ENCODE measurements around the gene LRRC59. TPM values are rescaled to one million over a fixed set of nuclear protein-coding genes. Genes with fewer than 3 reads are reported as not detected.

The LRRC59 gene
- total and polyA plus RNA-seq, 2 of the 8 experiments (the other 6 are each of a cell fraction or from before 2014, with no cell fraction given), result 48.3 to 117 TPM

DNA sequence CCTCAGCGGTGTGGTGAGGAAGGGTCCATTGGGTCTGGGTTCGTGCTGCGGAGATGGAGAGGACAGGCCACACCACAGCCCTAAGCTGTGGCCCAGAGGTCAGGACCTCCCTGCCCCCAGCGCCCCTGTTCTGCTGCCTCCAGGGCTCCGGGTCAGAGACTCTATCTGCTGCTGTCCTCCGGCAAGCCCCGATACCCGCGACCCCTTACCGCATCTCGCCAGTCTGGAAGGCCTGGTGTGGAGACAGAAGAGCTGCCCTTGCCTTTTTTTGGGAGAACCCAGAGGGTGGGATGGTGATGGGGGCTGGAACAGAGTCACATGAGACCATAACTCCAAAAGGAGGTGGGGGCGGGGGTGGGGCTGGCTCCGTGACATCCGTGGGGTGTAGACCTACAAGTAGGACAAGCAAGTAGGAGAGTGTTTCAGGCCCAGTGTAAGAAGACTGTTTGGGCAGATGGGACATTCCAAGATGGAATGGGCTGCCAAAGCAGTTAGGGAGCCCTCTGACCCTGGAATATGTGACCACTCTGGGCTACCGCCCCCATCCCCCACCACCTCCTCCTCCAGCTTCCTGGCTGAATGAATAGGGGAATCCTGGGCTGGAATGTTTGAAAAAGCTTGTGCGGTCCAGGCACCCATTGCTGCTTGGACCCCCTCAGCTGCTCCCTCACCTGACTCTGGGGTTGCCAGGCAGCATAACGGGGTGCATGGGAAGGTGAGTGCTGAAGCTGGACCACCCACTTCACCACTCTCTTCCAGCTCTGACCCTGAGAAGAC, 50.0 kb downstream of the LRRC59 start:
- POLR2A ChIA-PET (ENCODE audit: partially characterized antibody), result interaction anchor here (0.6 to 12.4 kb wide), 10 partner anchors 15 to 201 kb away, joined by 3 to 135 read pairs (median 3); partner anchors contain the start of gene LRRC59

More for the DNA sequence above, 50.0 kb downstream of the LRRC59 start:
- no peak overlapping the region for H2AFZ ChIP-seq (ENCODE audit: low read length)
- H3K36me3 ChIP-seq (ENCODE audit: control insufficient read depth in 2 of 4, insufficient read depth in 4 of 4, low read length in 3 of 4), result 0 out of 8 replicates have a peak, but pooled peaks cover 0 to 4% (median 0%) of the 10 kb centered on the region in 4 experiments
- H3K18ac ChIP-seq (ENCODE audit: extremely low read depth, low read length), result peak overlapping the region; percentile 51
- FAIRE-seq (no peak), DNase-seq (ENCODE audit: low read depth in 1 of 2, low spot score in 2 of 2) (peak in 1 of 2 experiments; percentile 57)
- H3K79me1 ChIP-seq (ENCODE audit: low read depth, low read length), result peaks cover 20% of the 10 kb centered on the region
- no peak overlapping the region for H3K14ac ChIP-seq (ENCODE audit: insufficient read length)
- H3K56ac ChIP-seq (replicated peaks; ENCODE audit: insufficient read length, low read depth, low read length), result no peak overlapping the region
- peaks cover 0 to 25% of the 10 kb centered on the region in 2 experiments; a peak in 2 of 4 replicates for H3K79me2 ChIP-seq (ENCODE audit: control insufficient read depth in 1 of 2, insufficient read depth in 2 of 2, low read length in 2 of 2)
- peak overlapping the region; percentile 65; the same call in 1 of the 2 replicates for H2AK5ac ChIP-seq (ENCODE audit: low read depth, low read length)
- no peak overlapping the region for H4K5ac ChIP-seq (ENCODE audit: insufficient read length, low read depth, low read length)
- peaks cover 17% of the 10 kb centered on the region for H3K23me2 ChIP-seq (ENCODE audit: low read depth, low read length)
- peak; percentile 49; the same call in 1 of the 2 replicates for TF ChIP-seq SP1 (IDR thresholded peaks at IDR 0.05; ENCODE audit: low read depth, low read length)
- TF ChIP-seq RFX5 (IDR thresholded peaks at IDR 0.05; ENCODE audit: borderline replicate concordance, low read depth, low read length), result no peak
- peak; percentile 74 for TF ChIP-seq TEAD4 (IDR thresholded peaks at IDR 0.05; ENCODE audit: low read depth, low read length)
- TF ChIP-seq POLR2AphosphoS5 (IDR thresholded peaks at IDR 0.05; ENCODE audit: low read depth, low read length), result peak; percentile 31; the same call in 1 of the 2 replicates
- TF ChIP-seq POLR2A (IDR thresholded peaks at IDR 0.05; ENCODE audit: control extremely low read depth in 1 of 2, low read depth in 2 of 2, low read length in 2 of 2), result 0 out of 3 replicates have a peak, but pooled peaks of 1 of the 2 experiments have one; percentile 35
- H3K9ac ChIP-seq (replicated peaks in 1 of 4; ENCODE audit: extremely low read depth in 1 of 4, low read depth in 3 of 4, low read length in 3 of 4), result peak overlapping the region in 3 of 4 experiments; percentile 66 to 83 (median 72); a peak in 6 of 7 replicates
- CTCF ChIA-PET (ENCODE audit: partially characterized antibody), result interaction anchor here (1.1 to 4.0 kb wide), 6 partner anchors 13 to 147 kb away, joined by 3 to 58 read pairs (median 4); partner anchors contain the start of gene LRRC59
- 16% methylated on average over 13 of the region's 17 CpGs; no CpG with 5 or more reads in 1 of the 2 experiments for WGBS, 2 experiments (ENCODE audit: extremely low coverage in 1 of 2, insufficient coverage in 1 of 2, insufficient read length in 1 of 2, insufficient replicate concordance in 2 of 2, low coverage in 1 of 2, low lambda C conversion rate in 2 of 2, missing lambda C conversion rate in 1 of 2)
- H3K4me1 ChIP-seq (replicated peaks in 1 of 4; ENCODE audit: control insufficient read depth in 3 of 4, insufficient read depth in 4 of 4, low read length in 3 of 4), result peaks cover 4 to 17% (median 11%) of the 10 kb centered on the region in 4 experiments
- no peak overlapping the region; the same call in 1 of the 2 replicates for H4K8ac ChIP-seq (ENCODE audit: extremely low read depth, insufficient read depth, low read length)
- no peaks in the 10 kb centered on the region for H3K9me3 ChIP-seq (ENCODE audit: insufficient read depth in 2 of 2, low read depth in 1 of 2, low read length in 1 of 2)
- no peak overlapping the region for H2BK12ac ChIP-seq (ENCODE audit: low read depth, low read length)
- peaks cover 0 to 9% (median 5%) of the 10 kb centered on the region in 4 experiments; a peak in 4 of 7 replicates for H3K27me3 ChIP-seq (replicated peaks in 1 of 4; ENCODE audit: control insufficient read depth in 3 of 4, extremely low read depth in 1 of 4, insufficient read depth in 3 of 4, low read length in 3 of 4)
- peak overlapping the region; percentile 81 to 93 (median 88) for H3K4me3 ChIP-seq (ENCODE audit: extremely low read depth in 1 of 4, insufficient read depth in 2 of 4, low read depth in 3 of 4, low read length in 4 of 4)
- peak overlapping the region; percentile 72; the same call in 1 of the 2 replicates for H2BK5ac ChIP-seq (ENCODE audit: low read depth, low read length)
- no peak overlapping the region for H2BK120ac ChIP-seq (replicated peaks; ENCODE audit: low read depth, low read length)
- peaks cover 2 to 21% of the 10 kb centered on the region in 2 experiments for H4K20me1 ChIP-seq (replicated peaks in 1 of 2; ENCODE audit: control insufficient read depth in 1 of 2, insufficient read depth in 2 of 2, low read length in 2 of 2)
- peak overlapping the region; percentile 91 to 95 for H3K4me2 ChIP-seq (ENCODE audit: insufficient read depth in 1 of 2, low read depth in 2 of 2, low read length in 2 of 2)
- peak overlapping the region; percentile 34 for H4K91ac ChIP-seq (replicated peaks; ENCODE audit: insufficient read length, low read length)
- peak overlapping the region; percentile 65 for H3K4ac ChIP-seq (replicated peaks; ENCODE audit: insufficient read length, low read depth, low read length)
- H2BK15ac ChIP-seq (ENCODE audit: low read length), result peak overlapping the region; percentile 46; the same call in 1 of the 2 replicates
- H2BK20ac ChIP-seq (ENCODE audit: low read length), result 0 out of 2 replicates have a peak overlapping the region, but pooled peaks have one; percentile 7
- no peak overlapping the region for H3K27ac ChIP-seq (ENCODE audit: low read depth, low read length)
- H3K23ac ChIP-seq (ENCODE audit: insufficient read length), result no peak overlapping the region
